Occipital lobe (tissue), 2 donors: ENCODE measurements around the gene TRAM2. TPM values are rescaled to one million over a fixed set of nuclear protein-coding genes. Genes with fewer than 3 reads are reported as not detected.

Experiments
- DNase-seq: peaks from one replicate; lab custom pipeline; 2025; lab: John Stamatoyannopoulos, UW
- total RNA-seq: library from RNA; depleted of rRNA; stranded (reverse); fragments of >200 nt; gene quantifications from one replicate; pipeline ENCODE4 v1.2.3, GENCODE V29; 2014

TRAM2 gene
- total RNA-seq, 1 donor from 2014 or later = 1.6 TPM

GRCh38 chr6:52531834-52532233 is 45.0 kb downstream of the TRAM2 start:
- no peak for DNase-seq

DNA sequence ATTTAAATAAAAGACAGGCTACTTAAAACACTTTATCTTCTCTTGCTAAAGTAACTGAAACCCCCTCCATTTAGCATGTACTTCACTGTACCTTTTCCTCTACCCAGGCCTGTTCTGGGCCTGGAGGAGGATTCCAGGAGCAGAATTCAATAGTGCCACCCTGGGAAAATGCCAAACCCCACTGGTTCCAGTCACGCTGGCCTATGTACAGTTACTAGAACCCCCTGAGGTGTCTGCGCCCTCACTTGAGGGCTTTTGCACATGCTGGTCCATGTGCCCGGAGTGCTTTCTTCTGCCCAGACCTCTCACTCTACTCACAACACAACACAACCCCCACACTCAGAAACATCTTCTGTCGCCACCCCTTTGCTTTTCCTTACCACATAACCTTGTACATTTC is 45.5 kb downstream of the TRAM2 start:
- DNase-seq = no peak

- no peak for DNase-seq
These were observed 46.5 kb downstream of the TRAM2 start for GRCh38 chr6:52530351-52530750.

- DNase-seq = no peak
These were observed 47.5 kb downstream of the TRAM2 start for GRCh38 chr6:52529311-52529710.

DNA sequence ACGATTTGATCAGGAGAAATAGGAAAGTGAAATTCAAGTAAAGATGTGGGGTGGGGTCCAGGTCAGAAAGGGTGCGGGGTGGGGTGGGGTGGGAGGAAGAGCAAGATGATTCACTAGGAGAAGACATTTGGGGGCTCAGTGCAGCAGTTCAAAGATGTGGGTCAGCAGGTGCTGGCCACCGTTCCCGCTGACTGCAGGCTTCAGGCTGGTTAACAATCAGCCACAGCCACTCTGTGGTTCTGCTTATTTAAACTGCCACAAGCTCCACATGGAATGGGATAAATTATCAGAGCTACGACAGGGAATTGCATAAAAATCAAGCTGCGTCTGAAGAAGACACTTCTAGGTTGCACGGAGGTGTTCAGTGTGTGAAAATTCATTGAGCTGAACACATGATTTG is 49.4 kb downstream of the TRAM2 start:
- no peak for DNase-seq

- no peak for DNase-seq
These were observed 50.2 kb downstream of the TRAM2 start for GRCh38 chr6:52526634-52527033.

- no peak for DNase-seq
These were observed 51.9 kb downstream of the TRAM2 start for GRCh38 chr6:52524918-52525317.

GRCh38 chr6:52523378-52524142 is 53.3 kb downstream of the TRAM2 start:
- DNase-seq = no peak

- no peak for DNase-seq
These were observed 54.2 kb downstream of the TRAM2 start for GRCh38 chr6:52522655-52523054.

DNA sequence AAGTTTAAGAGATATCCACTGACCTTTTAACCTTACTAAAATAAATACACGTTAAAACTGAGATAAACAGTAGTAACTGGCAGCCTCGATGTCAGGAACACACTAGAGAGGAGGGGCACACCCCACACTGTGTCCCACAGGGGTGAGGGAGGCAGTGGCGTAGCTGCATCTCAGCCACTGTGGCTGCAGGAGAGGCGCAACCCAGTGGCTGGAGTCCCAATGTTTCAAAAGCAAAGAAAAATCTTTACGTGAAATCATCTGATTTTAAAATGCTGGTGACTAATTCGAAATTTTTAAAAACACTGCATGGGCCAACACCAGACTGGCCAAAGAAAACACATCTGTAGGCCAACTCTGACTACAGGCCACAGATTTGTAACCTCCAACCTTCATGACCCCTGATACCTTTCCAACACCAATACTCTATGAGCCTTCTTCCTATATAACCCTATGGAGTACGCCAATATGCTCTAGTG is 54.7 kb downstream of the TRAM2 start:
- DNase-seq = no peak

GRCh38 chr6:52519618-52520017 is 57.2 kb downstream of the TRAM2 start:
- DNase-seq = no peak

- DNase-seq = no peak
These were observed 58.4 kb downstream of the TRAM2 start for GRCh38 chr6:52518279-52518945.

GRCh38 chr6:52517502-52518278 is 59.2 kb downstream of the TRAM2 start:
- peak; percentile 81 for DNase-seq

GRCh38 chr6:52516943-52517342 is 59.9 kb downstream of the TRAM2 start:
- no peak for DNase-seq

DNA sequence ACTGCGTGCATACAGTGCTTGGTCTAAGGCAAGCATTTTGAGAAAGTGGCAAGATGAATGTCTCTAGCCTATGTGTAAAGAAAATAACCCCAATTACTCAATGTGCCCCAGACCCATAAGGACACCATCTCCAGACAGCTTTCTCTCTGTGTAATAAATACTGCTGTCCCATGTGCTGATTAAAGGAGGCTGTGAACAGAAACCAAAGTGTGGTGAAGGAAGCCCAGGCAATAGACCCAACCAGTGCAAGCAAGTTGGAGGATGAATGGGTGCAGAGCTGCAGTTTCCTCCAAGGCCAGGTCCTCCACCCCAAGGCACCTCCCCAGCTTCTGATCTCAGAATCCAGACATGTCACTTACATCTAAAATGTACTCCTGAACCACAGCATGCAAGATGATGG is 60.6 kb downstream of the TRAM2 start:
- DNase-seq = no peak

GRCh38 chr6:52515219-52515960 is 61.5 kb downstream of the TRAM2 start:
- DNase-seq = no peak

DNA sequence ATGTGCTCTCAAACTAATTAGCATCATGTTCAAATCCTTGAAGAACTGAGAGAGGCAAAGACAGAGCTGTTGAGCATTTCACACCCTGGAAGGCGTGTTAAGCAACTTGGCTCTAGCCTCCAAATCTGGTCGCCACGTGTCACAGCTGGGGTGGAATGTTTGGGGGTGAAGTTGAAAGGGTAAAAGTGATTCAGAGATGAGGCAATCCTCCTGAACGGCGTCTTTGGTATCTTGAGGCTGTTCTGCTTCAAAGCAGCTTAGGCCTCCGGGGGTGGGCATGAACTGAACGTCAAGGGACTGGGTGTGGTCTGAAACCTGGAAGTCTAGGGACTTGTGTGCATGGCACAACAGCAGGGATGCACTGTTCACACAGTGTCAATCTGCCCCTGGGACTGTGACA is 62.3 kb downstream of the TRAM2 start:
- no peak for DNase-seq

DNA sequence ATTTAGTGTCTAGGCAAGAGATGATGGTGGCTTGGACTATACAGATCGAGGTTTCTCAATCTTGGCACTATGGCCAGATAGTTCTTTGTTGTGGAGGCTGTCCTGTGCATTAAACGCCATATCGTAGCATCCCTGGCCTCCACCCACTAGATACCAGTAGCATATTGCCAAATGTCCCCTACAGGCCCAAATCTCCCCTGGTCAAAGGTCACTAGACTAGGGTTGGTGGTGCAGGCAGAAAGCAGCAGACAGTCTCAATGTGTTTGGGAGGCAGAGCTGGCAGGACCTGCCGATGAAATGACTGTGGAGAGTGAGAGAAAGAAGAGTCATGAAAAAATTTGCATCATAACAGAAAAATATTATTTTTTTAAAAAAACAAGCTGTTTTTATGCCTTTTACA is 63.0 kb downstream of the TRAM2 start:
- no peak for DNase-seq

DNA sequence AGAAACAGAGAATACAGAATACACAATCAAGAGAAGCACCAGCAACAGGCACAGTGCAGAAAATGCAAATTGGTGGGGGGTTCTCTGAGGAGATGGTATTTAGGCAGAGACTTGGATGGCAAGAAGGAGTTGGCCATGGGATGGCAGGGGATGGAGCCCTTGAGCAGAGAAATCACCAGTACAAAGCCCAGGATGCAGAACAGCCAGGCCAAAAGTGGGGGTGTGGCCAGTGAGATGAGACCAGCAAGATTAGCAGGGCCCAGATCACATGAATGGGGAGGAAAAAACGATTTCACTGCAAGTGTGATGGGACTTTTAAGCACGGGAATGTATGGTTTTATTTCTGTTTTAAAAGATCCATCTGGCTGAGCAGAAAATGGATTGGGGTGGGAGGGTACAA is 63.4 kb downstream of the TRAM2 start:
- no peak for DNase-seq

GRCh38 chr6:52512199-52512598 is 64.7 kb downstream of the TRAM2 start:
- DNase-seq = no peak

DNA sequence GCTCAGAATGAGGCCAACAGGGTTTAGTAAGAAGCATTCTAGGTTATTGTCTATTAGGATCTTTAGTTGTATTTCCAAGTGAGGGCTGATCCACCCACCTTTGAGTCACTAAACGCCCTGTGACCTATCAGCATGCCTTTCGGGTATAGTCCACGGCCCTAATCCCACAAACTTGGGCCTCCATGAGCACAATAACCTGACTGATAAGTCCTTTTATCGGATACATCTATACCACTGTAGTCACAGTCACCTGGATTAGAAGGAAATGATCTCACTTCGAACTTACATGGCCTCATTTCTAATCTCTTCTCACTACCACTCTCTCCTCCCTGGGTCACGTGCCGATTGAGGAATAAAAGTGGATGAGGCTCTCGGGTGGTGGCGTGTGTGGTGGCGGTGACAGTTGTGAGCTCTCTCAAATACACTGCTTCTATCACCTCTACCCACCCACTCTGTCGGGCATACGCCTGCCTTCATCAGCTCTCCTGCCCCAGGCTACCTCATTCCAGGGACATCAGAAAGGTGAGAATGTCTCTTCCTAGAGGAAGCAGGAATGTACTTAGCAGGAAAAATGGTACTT is 65.2 kb downstream of the TRAM2 start:
- DNase-seq = no peak
